H9 (cell line): ENCODE results near the gene SOX1. TPM values are rescaled to one million over a fixed set of nuclear protein-coding genes. Genes with fewer than 3 reads are reported as not detected.
A peak's percentile ranks its signal among the peaks of the same experiment; 100 is the strongest.

ENCODE experiments used
- DNase-seq: peaks from one replicate; pipeline ENCODE4 v3.0.0-alpha.2; 2017
- H2AFZ ChIP-seq: one replicate; pipeline ENCODE4 v1.6.1; 2013; ENCODE audit warnings: mild to moderate bottlenecking, low read length, control low read depth, moderate library complexity
- H2AK5ac ChIP-seq: 2 replicates; pipeline ENCODE4 v1.6.1; 2013; ENCODE audit warnings: low read length, control low read depth, mixed read lengths; ENCODE audit not compliant: insufficient read length
- H2BK120ac ChIP-seq: one replicate; pipeline ENCODE4 v1.6.1; 2013; ENCODE audit warnings: low read depth, mild to moderate bottlenecking, low read length, control low read depth, inconsistent platforms; ENCODE audit not compliant: poor library complexity, severe bottlenecking
- H2BK12ac ChIP-seq: 2 replicates; pipeline ENCODE4 v1.6.1; 2013; ENCODE audit warnings: low read length, control low read depth, mixed read lengths, low read depth; ENCODE audit not compliant: insufficient read length
- H2BK15ac ChIP-seq: 2 replicates; pipeline ENCODE4 v1.6.1; 2013; ENCODE audit warnings: low read depth, low read length, control low read depth
- H2BK20ac ChIP-seq: one replicate; pipeline ENCODE4 v1.6.1; 2013; ENCODE audit warnings: low read depth, mild to moderate bottlenecking, low read length, control low read depth, inconsistent platforms; ENCODE audit not compliant: poor library complexity, severe bottlenecking
- H2BK5ac ChIP-seq: 2 replicates; pipeline ENCODE4 v1.6.1; 2013; ENCODE audit warnings: low read length, control low read depth, mixed read lengths; ENCODE audit not compliant: insufficient read length
- H3K14ac ChIP-seq: 2 replicates; pipeline ENCODE4 v1.6.1; 2013; ENCODE audit warnings: low read length, control low read depth; ENCODE audit not compliant: insufficient read depth
- H3K18ac ChIP-seq: 2 replicates; pipeline ENCODE4 v1.6.1; 2013; ENCODE audit warnings: low read depth, mild to moderate bottlenecking, mixed read lengths, low read length, control low read depth; ENCODE audit not compliant: insufficient read length
- H3K23ac ChIP-seq: 2 replicates; pipeline ENCODE4 v1.6.1; 2013; ENCODE audit warnings: low read length, control low read depth, mixed read lengths, low read depth; ENCODE audit not compliant: insufficient read length
- H3K23me2 ChIP-seq: 2 replicates; pipeline ENCODE4 v1.6.1; 2013; ENCODE audit warnings: low read depth, mild to moderate bottlenecking, mixed read lengths, low read length, control low read depth; ENCODE audit not compliant: insufficient read length, poor library complexity, severe bottlenecking
- H3K27ac ChIP-seq: 2 replicates; pipeline ENCODE4 v1.5.1; 2013; ENCODE audit warnings: low read length, control low read depth, mixed read lengths, low read depth; ENCODE audit not compliant: insufficient read length
- H3K27me3 ChIP-seq: 2 replicates; pipeline ENCODE4 v1.6.1; 2013; ENCODE audit warnings: low read length, control low read depth, inconsistent platforms; ENCODE audit not compliant: insufficient read depth
- H3K4ac ChIP-seq: 2 replicates; pipeline ENCODE4 v1.6.1; 2013; ENCODE audit warnings: low read depth, mild to moderate bottlenecking, control low read depth, inconsistent platforms, low read length, moderate library complexity
- H3K4me1 ChIP-seq: 2 replicates; pipeline ENCODE4 v1.6.1; 2013; ENCODE audit warnings: low read length, control low read depth, inconsistent platforms; ENCODE audit not compliant: insufficient read depth
- H3K4me2 ChIP-seq: 2 replicates; pipeline ENCODE4 v1.6.1; 2013; ENCODE audit warnings: low read length, control low read depth, mixed read lengths; ENCODE audit not compliant: insufficient read length, insufficient read depth
- H3K56ac ChIP-seq: 2 replicates; pipeline ENCODE4 v1.6.1; 2013; ENCODE audit warnings: low read depth, mild to moderate bottlenecking, mixed read lengths, low read length, control low read depth; ENCODE audit not compliant: insufficient read length
- H3K79me1 ChIP-seq: 2 replicates; pipeline ENCODE4 v1.6.1; 2013; ENCODE audit warnings: low read depth, mild to moderate bottlenecking, moderate library complexity, low read length, control low read depth, inconsistent platforms; ENCODE audit not compliant: insufficient read depth, poor library complexity, severe bottlenecking
- H3K79me2 ChIP-seq: 2 replicates; pipeline ENCODE4 v1.6.1; 2013; ENCODE audit warnings: low read length, control low read depth, inconsistent platforms; ENCODE audit not compliant: insufficient read depth
- H3K9ac ChIP-seq: 2 replicates; pipeline ENCODE4 v1.6.1; 2013; ENCODE audit warnings: low read length, control low read depth, mixed read lengths; ENCODE audit not compliant: insufficient read length; ENCODE audit errors: extremely low read depth
- H3K9me3 ChIP-seq: one replicate; pipeline ENCODE4 v1.6.1; 2013; ENCODE audit warnings: low read depth, low read length, inconsistent platforms; ENCODE audit not compliant: control insufficient read depth
- H3T11ph ChIP-seq: one replicate; pipeline ENCODE4 v1.6.1; 2013; ENCODE audit warnings: mild to moderate bottlenecking, low read length, control low read depth, inconsistent platforms
- H4K20me1 ChIP-seq: one replicate; pipeline ENCODE4 v1.6.1; 2013; ENCODE audit not compliant: control insufficient read depth, insufficient read length, insufficient read depth
- H4K5ac ChIP-seq: 2 replicates; pipeline ENCODE4 v1.6.1; 2013; ENCODE audit warnings: low read depth, mild to moderate bottlenecking, mixed read lengths, low read length, control low read depth; ENCODE audit not compliant: insufficient read length
- H4K8ac ChIP-seq: replicated peaks from 2 replicates; pipeline ENCODE4 v1.6.1; 2013; ENCODE audit warnings: low read length, control low read depth, mixed read lengths, low read depth; ENCODE audit not compliant: insufficient read length
- H4K91ac ChIP-seq: 2 replicates; pipeline ENCODE4 v1.6.1; 2013; ENCODE audit warnings: low read depth, mild to moderate bottlenecking, moderate library complexity, mixed read lengths, low read length, control low read depth; ENCODE audit not compliant: insufficient read length
- H3K27ac Mint-ChIP-seq, 3 experiments: 2 replicates in 2 of 3; 3 replicates in 1 of 3; pipeline ENCODE4 v1.8.0; 2020 to 2021; ENCODE audit warnings: mixed read lengths in 3 of 3, mild to moderate bottlenecking in 1 of 3, moderate library complexity in 1 of 3
- H3K27me3 Mint-ChIP-seq: 2 replicates; pipeline ENCODE4 v1.8.0; 2021; ENCODE audit warnings: low read depth, mild to moderate bottlenecking, moderate library complexity, mixed read lengths
- H3K36me3 Mint-ChIP-seq, 3 experiments: 2 replicates in 2 of 3; 3 replicates in 1 of 3; pipeline ENCODE4 v1.8.0; 2020 to 2021; ENCODE audit warnings: low read depth in 3 of 3, mixed read lengths in 3 of 3; ENCODE audit not compliant: insufficient read depth in 1 of 3
- H3K4me1 Mint-ChIP-seq, 2 experiments: 2 replicates each; pipeline ENCODE4 v1.8.0; 2020; ENCODE audit warnings: mixed read lengths in 2 of 2
- H3K4me3 Mint-ChIP-seq, 2 experiments: 2 replicates in 1 of 2; 3 replicates in 1 of 2; pipeline ENCODE4 v1.8.0; 2020 to 2021; ENCODE audit warnings: mild to moderate bottlenecking in 2 of 2, mixed read lengths in 2 of 2, moderate library complexity in 1 of 2
- H3K9me3 Mint-ChIP-seq, 2 experiments: 2 replicates in 1 of 2; 3 replicates in 1 of 2; pipeline ENCODE4 v1.8.0; 2020; ENCODE audit warnings: mild to moderate bottlenecking in 2 of 2, mixed read lengths in 2 of 2, moderate library complexity in 1 of 2
- WGBS: extraction: QIAGEN DNeasy Blood & Tissue Kit; methylation state at CpG from one replicate; pipeline ENCODE4 v1.1.7; 2013; ENCODE audit warnings: missing lambda C conversion rate, low lambda C conversion rate, mixed read lengths; ENCODE audit not compliant: insufficient read length; ENCODE audit errors: extremely low coverage; 5-methylcytosine and 5-hydroxymethylcytosine counted together
- total RNA-seq: library from RNA; stranded (reverse); gene quantifications from 2 replicates; pipeline ENCODE4 v1.2.1, GENCODE V29; 2021
- TF ChIP-seq, protein P1 (sequence below): fragments of 200-600 bp; sonication (generic); conservative IDR thresholded peaks from 3 replicates; pipeline ENCODE4 v1.8.0; 2021; ENCODE audit warnings: antibody characterized with exemption, mild to moderate bottlenecking

Gene SOX1
- total RNA-seq, 1 experiment from 2014 or later = 0.17 TPM

- no peak overlapping the region for H3K56ac ChIP-seq
- no peak overlapping the region for H4K5ac ChIP-seq
- peak overlapping the region; percentile 40 for H3K4me2 ChIP-seq
- H3K9me3 ChIP-seq = no peaks in the 10 kb centered on the region
- H3K4ac ChIP-seq = no peak overlapping the region
- H3K4me3 Mint-ChIP-seq = peak overlapping the region in 1 of 2 experiments; percentile 50; a peak in 3 of 5 replicates
- no peaks in the 10 kb centered on the region for H3K79me2 ChIP-seq
- H3K9ac ChIP-seq = no peak overlapping the region
- H2BK15ac ChIP-seq = no peak overlapping the region
- peaks cover 99% of the 10 kb centered on the region for H3K27me3 Mint-ChIP-seq
- no peak overlapping the region for H2AFZ ChIP-seq
- no peak overlapping the region for H3K27ac Mint-ChIP-seq
- H4K91ac ChIP-seq = no peak overlapping the region
- H3K27me3 ChIP-seq = peaks cover 95% of the 10 kb centered on the region
- peaks cover 12 to 54% of the 10 kb centered on the region in 2 experiments for H3K4me1 Mint-ChIP-seq
- peak; percentile 58 for DNase-seq
- no peak overlapping the region for H3K14ac ChIP-seq
- no peaks in the 10 kb centered on the region for H3K79me1 ChIP-seq
- no peak overlapping the region for H3T11ph ChIP-seq
- H3K23me2 ChIP-seq = peaks cover 11% of the 10 kb centered on the region
- H4K20me1 ChIP-seq = no peaks in the 10 kb centered on the region
- no peak overlapping the region for H2BK120ac ChIP-seq
- no peak overlapping the region for H2BK12ac ChIP-seq
- no peak overlapping the region for H3K27ac ChIP-seq
- no CpG with 5 or more reads among the region's 52 CpGs for WGBS
- H3K36me3 Mint-ChIP-seq = peaks cover 0 to 2% (median 0%) of the 10 kb centered on the region in 3 experiments; a peak in 2 of 7 replicates
- no peak overlapping the region for H4K8ac ChIP-seq
- H3K23ac ChIP-seq = no peak overlapping the region
- H3K9me3 Mint-ChIP-seq = peaks cover 0 to 5% of the 10 kb centered on the region in 2 experiments; a peak in 3 of 5 replicates
- H3K4me1 ChIP-seq = no peaks in the 10 kb centered on the region
- H2AK5ac ChIP-seq = no peak overlapping the region
- no peak overlapping the region for H2BK5ac ChIP-seq
- no peak overlapping the region for H2BK20ac ChIP-seq
- H3K18ac ChIP-seq = no peak overlapping the region
- TF ChIP-seq, protein P1, sequence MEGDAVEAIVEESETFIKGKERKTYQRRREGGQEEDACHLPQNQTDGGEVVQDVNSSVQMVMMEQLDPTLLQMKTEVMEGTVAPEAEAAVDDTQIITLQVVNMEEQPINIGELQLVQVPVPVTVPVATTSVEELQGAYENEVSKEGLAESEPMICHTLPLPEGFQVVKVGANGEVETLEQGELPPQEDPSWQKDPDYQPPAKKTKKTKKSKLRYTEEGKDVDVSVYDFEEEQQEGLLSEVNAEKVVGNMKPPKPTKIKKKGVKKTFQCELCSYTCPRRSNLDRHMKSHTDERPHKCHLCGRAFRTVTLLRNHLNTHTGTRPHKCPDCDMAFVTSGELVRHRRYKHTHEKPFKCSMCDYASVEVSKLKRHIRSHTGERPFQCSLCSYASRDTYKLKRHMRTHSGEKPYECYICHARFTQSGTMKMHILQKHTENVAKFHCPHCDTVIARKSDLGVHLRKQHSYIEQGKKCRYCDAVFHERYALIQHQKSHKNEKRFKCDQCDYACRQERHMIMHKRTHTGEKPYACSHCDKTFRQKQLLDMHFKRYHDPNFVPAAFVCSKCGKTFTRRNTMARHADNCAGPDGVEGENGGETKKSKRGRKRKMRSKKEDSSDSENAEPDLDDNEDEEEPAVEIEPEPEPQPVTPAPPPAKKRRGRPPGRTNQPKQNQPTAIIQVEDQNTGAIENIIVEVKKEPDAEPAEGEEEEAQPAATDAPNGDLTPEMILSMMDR = no peak
Measured at GRCh38 chr13:112061367-112062061, 5.4 kb upstream of the SOX1 start.
